Stimulated activated CD4-positive, alpha-beta T cell treated with anti-CD3 and anti-CD28 coated beads, Interleukin-4, amount 100 ng/mL, for 48 hours (primary cell): ENCODE measurements around the gene RPS15.

ENCODE experiments used
- DNase-seq, 2 donors: peaks; one replicate each; pipeline ENCODE4 v3.0.0-alpha.2; 2020; ENCODE audit warnings: low read depth in 2 of 2

RPS15 gene

DNA sequence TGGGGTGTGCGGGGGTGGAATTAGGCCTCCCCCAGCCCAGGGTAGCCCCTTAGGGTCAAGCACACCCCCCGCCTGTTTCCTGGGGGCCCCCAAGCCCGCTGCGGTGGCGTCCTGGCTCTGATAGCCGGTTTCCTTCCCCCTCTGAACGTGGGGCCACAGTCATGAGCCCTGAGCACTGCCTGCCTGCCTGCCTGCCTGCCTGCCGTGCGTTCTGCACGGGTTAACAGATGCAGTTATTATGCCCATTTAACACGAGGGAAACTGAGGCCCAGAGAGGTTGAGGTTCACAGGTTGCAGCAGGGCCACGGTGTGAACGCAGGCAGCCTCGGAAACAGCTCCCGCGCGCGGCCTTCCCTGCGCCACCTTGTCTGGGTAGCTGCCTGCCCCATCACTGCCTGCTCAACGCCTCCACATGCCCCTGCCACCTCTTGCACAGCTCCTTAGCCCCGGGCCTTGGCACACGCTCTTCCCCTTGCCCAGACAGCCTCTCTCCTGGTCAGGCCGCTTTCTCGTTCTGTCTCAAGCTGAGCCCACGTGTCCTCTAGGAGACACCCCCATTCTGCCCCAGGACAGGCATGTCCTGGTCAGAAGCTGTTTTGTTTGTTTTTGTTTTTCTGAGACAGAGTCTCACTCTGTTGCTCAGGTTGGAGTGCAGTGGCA is 35.7 kb upstream of the RPS15 start:
- no peak for DNase-seq

- DNase-seq: peak; percentile 98
Measured at GRCh38 chr19:1406774-1407527, 31.2 kb upstream of the RPS15 start.

DNA sequence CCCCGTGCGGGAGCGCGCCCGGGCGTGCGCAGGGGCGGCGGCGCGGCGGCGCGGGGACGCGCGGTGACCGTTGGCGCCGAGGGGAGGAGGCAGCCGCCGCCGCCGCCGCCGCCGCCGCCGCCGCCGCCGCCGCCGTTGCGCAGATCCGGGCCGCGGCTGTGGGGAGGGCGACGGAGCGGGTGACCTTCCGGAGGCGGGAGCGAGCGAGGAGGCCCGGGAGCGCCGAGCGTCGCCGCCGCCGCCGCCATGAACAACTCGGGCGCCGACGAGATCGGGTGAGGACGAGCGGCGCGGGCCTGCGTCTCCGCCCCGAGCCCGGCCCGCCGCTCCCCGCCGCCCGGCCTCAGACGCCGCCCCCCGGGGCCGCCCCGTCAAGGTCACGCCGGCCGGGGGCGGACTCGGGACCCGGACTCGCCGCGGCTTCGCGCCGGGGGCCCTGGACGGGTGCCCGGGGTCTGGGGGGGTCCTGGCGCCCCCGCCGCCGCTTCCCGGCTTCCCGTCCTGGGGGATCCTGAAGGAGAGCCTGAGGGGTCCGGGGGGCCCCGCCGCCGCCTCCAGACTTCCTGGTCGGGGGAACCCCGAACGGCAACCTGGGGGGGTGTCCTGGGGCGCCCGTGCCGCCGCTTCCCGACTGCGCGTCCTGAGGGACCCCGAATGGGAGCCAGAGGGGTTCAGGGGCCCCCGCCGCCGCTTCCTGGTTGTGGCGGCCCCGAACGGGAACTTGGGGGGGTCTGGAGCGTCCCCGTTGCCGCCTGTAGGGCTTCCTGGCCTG is 30.5 kb upstream of the RPS15 start, which contains the start of gene DAZAP1:
Gene DAZAP1 (plus strand): TSS at position 59 of the 772 bp plus-strand sequence. CDS start 188 bp downstream, at position 247.
- no peak for DNase-seq

- DNase-seq: peak; percentile 30 to 40
Measured at GRCh38 chr19:1408300-1409203, 29.6 kb upstream of the RPS15 start.

DNA sequence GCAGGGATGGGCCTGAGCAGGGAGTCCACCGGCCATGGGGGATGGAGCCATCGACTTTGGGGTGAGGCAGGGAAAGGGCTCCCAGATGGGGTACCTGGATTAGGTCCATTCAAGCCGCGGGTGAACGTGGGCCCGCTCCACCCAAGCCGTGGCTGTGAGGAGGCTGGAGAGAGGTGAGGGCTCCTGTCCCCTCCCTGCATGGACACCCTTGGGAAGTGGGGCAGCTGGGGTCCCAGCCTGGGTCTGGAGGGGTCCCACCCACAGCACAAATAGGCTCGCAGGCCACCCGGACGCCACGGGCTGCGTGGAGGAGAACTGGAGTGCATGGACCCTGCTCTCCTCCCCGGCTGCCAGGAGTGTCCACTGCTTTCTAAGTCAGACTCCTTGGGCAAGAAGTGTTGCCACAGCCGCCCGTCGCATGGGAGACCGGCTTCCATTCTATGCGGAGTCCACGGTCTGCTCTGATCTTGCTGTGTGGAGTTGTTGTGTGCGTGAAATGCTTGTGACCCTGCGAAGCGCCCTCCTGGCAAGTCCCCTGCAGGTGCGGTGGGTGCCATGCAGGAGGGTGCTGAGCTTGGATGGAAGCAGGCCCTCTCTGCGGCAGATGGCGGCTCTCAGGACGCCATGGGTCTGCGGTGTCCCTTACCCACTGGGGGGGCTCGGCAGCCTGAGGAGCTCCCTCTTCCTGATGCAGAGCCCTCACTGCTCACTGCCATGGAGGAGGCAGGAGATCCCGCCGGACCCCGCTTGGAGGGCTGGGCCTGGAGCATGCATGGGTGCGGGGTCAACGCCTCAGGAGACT is 28.8 kb upstream of the RPS15 start:
- no peak for DNase-seq

DNA sequence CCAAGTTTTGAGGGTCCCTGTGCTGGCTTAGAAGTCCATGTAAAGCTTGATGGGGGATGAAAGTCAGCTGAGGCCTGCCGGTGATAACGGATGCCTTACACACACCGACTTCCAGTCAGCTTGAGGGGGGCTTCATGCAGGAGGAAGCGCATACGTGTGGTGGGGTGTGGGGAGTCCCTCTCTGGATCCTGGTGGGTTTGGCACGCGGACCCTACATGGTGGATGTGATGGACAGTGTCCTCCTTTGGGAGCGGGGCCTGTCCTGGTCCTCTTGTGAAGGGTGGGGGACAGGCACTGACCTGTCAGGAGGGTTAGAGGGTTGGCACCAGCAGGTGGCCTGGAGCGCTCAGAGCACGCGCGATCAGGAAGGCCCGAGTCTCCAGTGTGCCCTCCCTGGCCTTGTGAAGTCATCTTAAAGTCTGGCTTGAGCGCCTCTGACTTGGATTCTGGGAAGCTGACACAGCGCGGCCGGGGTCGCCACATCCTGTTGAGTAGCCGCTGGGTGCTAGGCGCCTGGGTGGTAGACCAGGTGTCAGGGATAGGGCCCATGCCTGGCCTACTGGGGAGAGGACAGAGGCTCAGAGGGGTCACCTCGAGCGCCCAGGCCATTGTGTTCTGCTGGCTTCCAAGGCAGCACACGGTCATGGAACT is 27.9 kb upstream of the RPS15 start:
- no peak for DNase-seq

- DNase-seq: no peak
Measured at GRCh38 chr19:1410789-1411188, 27.4 kb upstream of the RPS15 start.

- DNase-seq: no peak
Measured at GRCh38 chr19:1411255-1412191, 26.7 kb upstream of the RPS15 start.

- no peak for DNase-seq
Measured at GRCh38 chr19:1412323-1412923, 25.8 kb upstream of the RPS15 start.

DNA sequence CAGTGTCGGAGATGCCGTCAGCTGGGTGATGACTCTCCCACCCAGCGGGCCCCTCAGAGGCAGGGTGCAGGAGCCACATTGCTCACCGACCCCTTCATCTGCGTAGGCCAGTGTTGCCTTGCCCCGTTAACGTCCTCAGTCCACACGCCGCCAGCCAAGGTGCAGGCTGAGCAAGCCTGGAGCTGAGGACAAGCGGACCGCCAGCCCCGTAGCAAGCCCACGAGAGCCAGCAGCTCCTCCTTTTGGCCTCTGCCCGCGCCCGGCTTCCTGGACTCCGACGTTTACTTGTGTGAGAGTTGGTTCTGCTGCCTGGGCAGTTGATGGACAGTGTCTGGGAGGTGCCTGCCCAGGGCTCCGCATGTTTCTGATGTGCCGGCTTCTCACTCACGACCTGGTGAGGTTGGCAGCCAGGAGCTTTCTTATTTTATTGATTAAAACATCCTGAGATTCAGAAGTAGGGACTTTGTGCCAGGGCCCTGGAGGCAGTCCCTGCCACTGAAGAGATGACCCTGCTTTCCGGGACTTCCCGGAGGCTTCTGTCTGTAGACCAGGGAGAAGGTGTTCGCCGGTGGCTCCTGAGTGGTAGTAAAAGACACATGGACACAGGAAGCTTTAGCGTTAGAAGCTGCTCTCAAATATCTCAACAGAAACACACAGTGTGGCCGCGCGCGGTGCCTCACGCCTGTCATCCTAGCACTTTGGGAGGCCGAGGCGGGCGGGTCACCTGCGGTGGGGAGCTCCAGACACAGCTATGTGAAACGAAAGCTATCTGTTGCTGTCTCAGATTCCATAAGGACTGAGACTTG is 25.0 kb upstream of the RPS15 start:
- DNase-seq: no peak

DNA sequence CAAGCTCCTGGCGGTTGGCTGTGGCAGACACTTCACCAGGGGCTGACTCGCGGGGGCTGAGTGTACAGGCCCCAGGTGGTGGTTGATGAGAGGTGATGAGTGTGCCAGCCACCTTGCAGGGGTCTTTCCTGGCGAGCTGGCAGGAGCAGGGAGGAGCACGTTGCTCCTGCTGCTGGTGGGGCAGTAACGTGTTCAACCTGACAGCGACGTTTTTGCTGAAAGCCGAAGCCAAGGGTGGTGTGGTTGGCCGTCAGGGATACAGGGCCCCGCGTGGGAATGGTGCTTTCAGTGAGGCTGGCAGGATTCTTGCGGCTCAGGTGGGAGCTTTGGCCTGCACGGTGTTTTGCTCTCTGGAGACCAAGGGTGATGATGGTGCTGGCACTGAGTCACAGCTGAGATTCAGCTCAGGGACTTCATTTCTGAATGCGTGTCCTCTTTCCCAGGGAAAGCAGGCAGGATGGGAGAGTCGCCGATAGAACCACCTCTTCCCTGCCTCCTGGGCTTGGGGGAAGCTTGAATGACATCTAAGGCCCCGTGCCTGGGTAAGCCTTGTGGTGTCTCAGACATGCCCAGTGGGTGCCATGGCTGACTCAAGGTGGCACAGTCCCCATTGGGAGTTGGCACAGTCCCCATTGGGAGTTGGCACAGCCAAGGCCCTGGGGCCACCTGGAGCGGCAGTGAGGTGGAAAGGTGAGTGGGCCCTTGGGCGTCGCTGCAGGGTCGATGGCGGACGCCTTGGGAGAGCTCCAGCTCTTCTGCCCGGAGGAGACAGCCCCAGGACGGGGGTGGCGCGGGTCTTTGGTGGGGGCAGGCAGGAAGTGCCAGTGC is 22.0 kb upstream of the RPS15 start:
- DNase-seq: no peak

GRCh38 chr19:1417145-1417544 is 21.1 kb upstream of the RPS15 start:
- no peak for DNase-seq

DNA sequence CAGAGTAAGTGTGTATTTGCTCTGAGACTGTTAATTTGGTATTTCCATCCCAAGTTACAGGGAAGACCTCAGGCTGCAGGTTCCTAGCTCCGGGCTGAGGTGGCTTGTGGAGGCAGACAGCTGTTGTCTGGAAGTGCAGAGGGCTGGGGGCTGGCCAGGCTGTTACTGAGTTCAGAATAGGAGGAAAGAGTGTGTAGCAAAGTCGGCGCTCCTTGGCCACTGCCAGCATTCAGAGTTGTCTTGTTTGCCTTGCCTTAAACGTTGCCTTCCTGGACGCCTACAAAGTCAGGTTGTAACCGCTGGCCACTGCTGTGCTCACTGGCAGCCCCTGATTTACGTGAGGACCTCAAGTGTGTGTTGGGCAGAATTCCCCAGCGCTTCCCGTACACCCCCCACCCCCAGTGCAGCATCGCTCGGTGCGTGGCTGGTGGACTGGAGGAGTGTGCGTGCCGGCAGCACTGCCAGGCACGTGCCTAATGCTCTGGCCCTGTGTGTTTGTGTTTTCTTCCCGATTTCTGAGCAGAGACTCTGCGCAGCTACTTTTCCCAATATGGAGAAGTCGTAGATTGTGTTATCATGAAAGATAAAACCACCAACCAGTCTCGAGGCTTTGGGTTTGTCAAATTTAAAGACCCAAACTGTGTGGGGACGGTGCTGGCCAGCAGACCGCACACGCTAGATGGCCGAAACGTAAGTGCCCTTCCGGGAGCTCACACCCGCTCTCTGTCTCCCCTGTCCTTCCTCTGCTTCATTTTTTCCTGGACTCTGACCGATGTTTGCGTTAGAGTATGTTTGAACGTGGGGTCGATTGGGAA is 20.3 kb upstream of the RPS15 start:
- no peak for DNase-seq

- DNase-seq: no peak
Measured at GRCh38 chr19:1418496-1418775, 19.8 kb upstream of the RPS15 start.

DNA sequence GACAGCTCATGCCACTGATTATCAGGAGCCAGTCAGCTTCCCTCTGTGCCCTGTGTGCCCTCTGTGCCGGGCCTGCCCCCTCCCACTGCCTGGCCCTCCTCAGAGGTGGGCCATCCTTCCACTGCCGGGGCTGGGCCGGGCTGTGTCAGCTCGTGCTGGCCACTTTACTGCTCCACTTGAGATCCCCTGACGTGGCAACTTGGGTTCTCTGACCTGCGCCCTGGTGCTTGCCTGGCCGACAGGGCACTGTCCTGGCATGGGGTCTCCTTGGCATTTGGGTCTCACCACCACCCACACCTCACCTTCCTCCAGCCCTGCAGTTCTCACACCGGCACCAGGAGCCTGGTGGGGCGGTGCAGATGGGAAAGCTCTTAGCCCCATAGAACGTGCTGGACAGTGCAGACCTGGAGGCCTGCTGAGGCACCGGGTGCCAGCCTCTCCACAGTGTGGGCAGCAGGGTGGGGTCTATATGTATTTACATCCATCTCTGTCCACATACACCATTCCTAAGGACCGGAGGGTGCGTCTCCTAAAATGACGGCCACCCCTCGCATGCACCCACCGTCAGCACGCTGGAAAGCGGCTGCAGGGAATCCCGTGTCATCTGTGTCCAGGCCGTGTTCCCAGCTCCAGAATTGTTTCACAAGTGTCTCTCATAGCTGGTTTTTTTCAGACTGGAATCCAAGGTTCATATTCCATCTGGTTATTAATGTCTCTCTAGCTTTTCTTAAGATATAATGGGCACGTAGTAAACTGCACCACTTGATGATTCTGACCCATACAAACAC is 19.1 kb upstream of the RPS15 start:
- no peak for DNase-seq
